ENCODE data around the gene ADGRF3. TPM values are rescaled to one million over a fixed set of nuclear protein-coding genes. Genes with fewer than 3 reads are reported as not detected.

The ADGRF3 gene
- total and polyA plus RNA-seq, 2 of the 13 experiments (the other 11 are each of a cell fraction or from before 2014, with no cell fraction given) = 0.40 to 1.5 TPM

- no peak overlapping the region for H2AFZ ChIP-seq (ENCODE audit: low read length)
- H3K4me1 ChIP-seq (ENCODE audit: insufficient read depth, low read length) = no peaks in the 10 kb centered on the region
- in situ Hi-C loops (cut with HindIII; ENCODE audit: extremely low pct_ligation_motif_present, low pct_unique_long_range_greater_than_20kb) = loop anchor here (5.0 kb wide), 1 partner anchor 150 kb away; no protein-coding TSS in a partner anchor
- no peak for TF ChIP-seq ZNF282 (IDR thresholded peaks at IDR 0.05; ENCODE audit: partially characterized antibody)
- TF ChIP-seq NRL (CRISPR knock-in tag; IDR thresholded peaks at IDR 0.05; ENCODE audit: borderline replicate concordance) = no peak
- no peak for TF ChIP-seq ZNF383 (CRISPR knock-in tag; IDR thresholded peaks at IDR 0.05; ENCODE audit: borderline replicate concordance)
- no peak for TF ChIP-seq ARNTL (CRISPR knock-in tag; IDR thresholded peaks at IDR 0.05)
- TF ChIP-seq ZNF572 (CRISPR knock-in tag; IDR thresholded peaks at IDR 0.05) = no peak
- no peak for TF ChIP-seq TIGD3 (CRISPR knock-in tag; IDR thresholded peaks at IDR 0.05; ENCODE audit: borderline replicate concordance)
- TF ChIP-seq MTA3 (CRISPR knock-in tag; IDR thresholded peaks at IDR 0.05) = no peak
- TF ChIP-seq ZNF235 (CRISPR knock-in tag; IDR thresholded peaks at IDR 0.05; ENCODE audit: borderline replicate concordance) = no peak
- no peak for TF ChIP-seq E2F5 (CRISPR knock-in tag; conservative IDR thresholded peaks at IDR 0.05)
- TF ChIP-seq NR3C1 (CRISPR knock-in tag; IDR thresholded peaks at IDR 0.05) = no peak
- no peak for TF ChIP-seq NCOR1 (IDR thresholded peaks at IDR 0.05; ENCODE audit: borderline replicate concordance, low read length)
- no peak for TF ChIP-seq TAF1 (CRISPR knock-in tag; IDR thresholded peaks at IDR 0.05)
- no peak for TF ChIP-seq MXD3 (CRISPR knock-in tag; IDR thresholded peaks at IDR 0.05)
- TF ChIP-seq NFYB (CRISPR knock-in tag; IDR thresholded peaks at IDR 0.05) = no peak
- TF ChIP-seq ZNF232 (CRISPR knock-in tag; IDR thresholded peaks at IDR 0.05; ENCODE audit: borderline replicate concordance) = no peak
- TF ChIP-seq PREB (CRISPR knock-in tag; IDR thresholded peaks at IDR 0.05) = no peak
- no peak for TF ChIP-seq NFRKB (IDR thresholded peaks at IDR 0.05)
- no peak overlapping the region for H3K4me2 ChIP-seq (ENCODE audit: low read depth, low read length)
- DNase-seq (ENCODE audit: low spot score) (no peak), FAIRE-seq (no peak), ATAC-seq (peak; percentile 25)
- H3K79me2 ChIP-seq (ENCODE audit: insufficient read depth, low read length) = no peaks in the 10 kb centered on the region
- POLR2A ChIA-PET = no interaction called here
- WGBS (ENCODE audit: low lambda C conversion rate) = 14% methylated on average over 5 of the region's 6 CpGs
- no peak overlapping the region for H3K27ac ChIP-seq (ENCODE audit: extremely low read length, insufficient read depth, low read length)
- H3K9me3 ChIP-seq (ENCODE audit: low read length) = no peaks in the 10 kb centered on the region
- H3K36me3 ChIP-seq (replicated peaks in 1 of 2; ENCODE audit: control insufficient read depth in 1 of 2, insufficient read depth in 2 of 2, low read length in 2 of 2) = no peaks in the 10 kb centered on the region
- no peaks in the 10 kb centered on the region for H4K20me1 ChIP-seq (ENCODE audit: insufficient read depth, low read length)
- CTCF ChIA-PET (ENCODE audit: low intra/inter-chr PET ratio, low total read pairs) = interaction anchor here (1.5 to 2.0 kb wide), 2 partner anchors 13 to 152 kb away, joined by 8 to 9 read pairs; no protein-coding TSS in a partner anchor
- peaks cover 8 to 61% of the 10 kb centered on the region in 2 experiments; a peak in 4 of 5 replicates for H3K27me3 ChIP-seq (ENCODE audit: control insufficient read depth in 1 of 2, insufficient read depth in 2 of 2, low read length in 2 of 2)
- intact Hi-C loops (cut with micrococcal nuclease; ENCODE audit: unreplicated experiment) = loop anchor here (2.0 kb wide), 2 partner anchors 14 to 152 kb away; no protein-coding TSS in a partner anchor
- no peak overlapping the region for H3K9ac ChIP-seq (ENCODE audit: insufficient read depth, low read depth, low read length)
- no peak overlapping the region for H3K4me3 ChIP-seq (replicated peaks in 1 of 3; ENCODE audit: insufficient read depth in 1 of 3, low read depth in 2 of 3, low read length in 3 of 3)
- BruUV-seq (replicated peaks) = no TSS peak
These were observed 29.7 kb downstream of the ADGRF3 start for GRCh38 chr2:26316845-26317244.
